COR-L47 (cell line): Measurements from ENCODE around the gene ZNF70.

Experiments used
- DNase-seq: peaks from one replicate; lab custom pipeline; 2025; lab: John Stamatoyannopoulos, UW

ZNF70 gene

DNA sequence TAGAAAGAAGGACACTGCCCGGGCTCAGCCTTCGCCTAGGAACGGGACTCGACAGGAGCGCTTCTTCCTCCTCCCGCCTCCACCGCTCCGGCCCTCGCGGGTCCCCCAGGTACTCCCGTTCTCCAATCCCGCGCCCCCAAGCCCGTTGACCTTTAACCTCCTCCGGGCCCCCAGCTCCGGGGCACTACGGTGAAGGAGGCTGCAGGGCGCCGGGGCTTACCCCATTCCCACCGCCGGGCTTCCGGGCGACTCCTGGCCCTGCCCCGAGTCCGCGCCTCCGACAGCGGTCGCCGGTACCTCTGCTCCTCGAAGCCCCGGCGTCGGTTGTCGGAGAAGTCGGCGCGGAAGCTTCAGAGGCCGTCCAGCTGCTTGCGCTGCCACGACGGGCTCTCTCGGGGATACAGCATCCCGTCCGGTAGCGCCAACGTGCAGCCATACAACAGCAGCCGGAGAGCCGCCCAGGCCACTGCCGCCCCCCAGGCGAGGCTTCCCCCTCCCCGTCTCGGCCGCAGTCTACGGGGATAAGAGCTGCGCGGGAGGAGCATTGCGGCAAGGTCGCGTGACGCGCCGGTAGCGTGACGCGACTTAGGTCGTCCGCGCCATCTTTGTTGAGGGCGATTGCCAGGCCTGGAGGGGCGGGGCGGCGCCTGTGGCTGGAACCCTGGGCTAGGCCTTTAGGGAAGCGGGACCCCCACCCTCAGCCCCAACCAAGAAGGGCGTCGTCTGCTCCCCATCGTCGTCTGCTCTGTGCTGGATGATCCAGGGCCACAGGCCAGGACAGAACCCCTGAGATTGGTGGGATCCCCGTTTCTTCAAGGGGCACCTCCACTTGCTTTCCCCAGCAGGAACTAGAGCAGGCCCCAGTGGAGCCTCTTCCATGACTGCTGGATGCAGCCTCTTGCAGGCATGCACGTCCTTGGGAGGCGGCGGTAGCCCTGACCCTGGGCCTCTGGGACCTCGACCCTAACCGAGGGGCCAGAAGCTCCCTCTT lies 33.8 kb downstream of the ZNF70 start:
- peak; percentile 92 for DNase-seq

DNA sequence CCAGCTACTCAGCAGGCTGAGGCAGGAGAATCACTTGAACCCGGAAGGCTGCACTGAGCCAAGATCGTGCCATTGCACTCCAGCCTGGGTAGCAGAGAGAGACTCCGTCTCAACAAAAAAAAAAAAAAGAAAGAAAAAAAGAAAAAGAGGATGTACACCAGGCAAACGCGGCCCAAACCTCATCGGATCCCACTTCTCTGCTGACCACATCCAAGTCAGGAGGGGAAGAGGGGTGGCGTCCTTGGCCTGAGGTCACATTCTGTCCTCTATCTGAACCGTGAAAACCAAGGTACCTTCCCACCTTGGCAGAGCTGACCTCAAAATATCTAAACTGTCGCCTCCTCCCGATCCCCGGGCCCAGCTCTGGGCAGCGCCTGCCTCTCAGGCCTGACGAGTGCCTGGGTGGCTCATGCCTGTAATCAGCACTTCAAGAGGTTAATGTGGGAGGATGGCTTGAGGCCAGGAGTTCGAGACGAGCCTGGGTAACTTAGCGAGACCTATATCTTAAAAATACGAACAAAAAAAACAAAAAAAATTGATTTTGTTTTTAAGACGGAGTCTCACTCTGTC lies 35.0 kb downstream of the ZNF70 start:
- no peak for DNase-seq

DNA sequence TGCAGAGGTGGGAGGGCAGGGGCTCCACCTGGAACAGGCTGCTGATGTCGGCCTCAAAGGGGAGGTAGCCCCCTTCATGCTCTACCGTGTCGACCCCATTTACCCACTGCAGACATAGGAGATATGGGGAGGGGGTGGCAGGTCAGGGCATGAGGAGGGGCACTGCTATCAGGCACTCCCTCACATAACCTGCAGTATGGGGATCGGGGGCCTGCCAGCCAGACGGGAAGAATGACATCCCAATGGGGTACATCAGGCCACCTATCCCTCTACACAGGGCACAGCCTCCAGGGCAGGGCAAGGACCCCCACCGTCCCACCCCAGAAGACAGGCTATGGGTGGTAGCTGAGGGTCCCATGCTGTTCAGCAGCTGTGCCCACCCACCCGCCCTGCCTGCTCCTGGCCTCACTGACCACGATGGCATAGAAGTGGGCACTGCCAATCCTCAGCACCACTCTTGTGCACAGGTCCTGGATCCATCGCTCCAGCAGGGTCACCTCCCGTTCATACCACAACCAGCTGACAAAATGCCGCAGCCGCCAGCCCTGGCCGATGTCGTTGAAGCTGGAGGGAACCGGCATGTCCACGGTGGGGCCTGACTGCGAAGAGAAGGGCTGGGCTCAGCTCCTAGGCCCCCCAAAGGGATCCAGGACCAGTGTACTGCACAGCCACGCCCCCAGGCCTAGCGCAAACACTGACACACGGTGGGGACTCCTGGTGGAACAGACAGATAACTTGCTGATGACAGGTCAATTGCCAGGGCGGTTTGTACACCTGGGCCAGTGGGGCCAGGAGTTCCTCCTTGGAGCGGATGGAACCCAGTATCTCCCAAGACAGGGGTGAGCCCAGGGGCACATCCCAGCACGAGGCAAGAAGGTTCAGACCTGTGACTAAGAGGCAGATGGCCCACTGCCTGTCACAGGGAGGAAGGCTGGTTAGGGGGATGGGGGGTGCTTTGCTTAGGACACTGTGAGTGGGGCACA lies 36.0 kb downstream of the ZNF70 start:
- no peak for DNase-seq

DNA sequence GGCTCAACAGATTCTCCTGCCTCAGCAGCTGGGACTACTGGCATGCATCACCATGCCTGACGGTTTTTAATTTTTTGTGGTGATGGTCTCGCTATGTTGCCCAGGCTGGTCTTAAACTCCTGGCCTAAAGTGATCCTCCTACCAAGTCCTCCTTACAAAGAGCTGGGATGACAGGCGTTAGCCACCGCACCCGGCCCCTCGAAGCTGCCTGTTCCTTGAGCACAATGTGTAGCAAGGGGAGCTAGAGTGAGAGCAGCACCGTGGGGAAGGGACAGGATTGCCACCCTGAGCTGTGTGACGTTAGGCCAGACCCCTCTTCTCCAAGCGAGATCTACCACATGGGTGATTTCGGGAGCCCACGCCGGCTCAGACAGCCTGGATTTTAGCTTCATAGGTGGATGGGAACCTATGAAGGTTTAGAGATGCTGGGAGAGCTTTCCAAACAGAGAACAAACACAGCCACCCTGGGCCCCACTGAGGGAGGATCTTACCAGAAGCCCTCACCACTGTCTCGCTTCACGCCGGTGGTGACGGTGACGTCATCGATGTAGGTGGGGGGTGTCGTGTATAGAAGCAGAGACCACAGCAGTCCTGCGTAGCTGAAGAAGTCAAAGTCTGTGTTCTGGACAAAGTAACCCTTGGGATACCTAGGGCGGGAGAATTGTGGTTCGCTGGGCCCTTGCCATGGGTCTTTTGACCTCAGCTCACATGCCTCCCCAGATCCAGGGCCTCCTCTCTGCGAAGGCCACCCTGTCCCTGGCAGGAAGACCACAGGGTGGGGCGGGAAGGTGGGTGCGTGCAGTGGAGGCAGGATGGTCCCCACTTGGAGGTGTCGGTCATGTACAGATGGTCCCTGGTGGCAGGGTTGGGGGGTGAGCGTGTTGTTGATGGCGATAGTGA lies 37.0 kb downstream of the ZNF70 start:
- no peak for DNase-seq

DNA sequence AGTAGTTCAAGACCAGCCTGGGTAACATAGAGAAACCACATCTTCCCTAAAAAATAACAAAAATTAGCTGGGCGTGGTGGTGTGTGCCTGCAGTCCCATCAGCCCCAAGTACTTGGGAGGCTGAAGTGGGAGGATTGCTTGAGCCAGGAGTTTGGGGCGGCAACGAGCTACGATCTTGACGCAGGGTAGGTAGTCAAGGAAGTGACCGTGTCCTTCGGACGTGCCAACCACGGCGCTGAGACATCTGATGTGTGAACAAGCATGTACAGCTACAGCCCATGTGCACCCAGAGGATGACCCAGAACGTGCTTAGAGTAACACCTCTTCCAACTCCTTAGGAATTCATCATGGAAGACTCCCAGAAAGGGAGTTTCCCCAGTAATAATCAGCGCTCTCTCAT lies 38.7 kb downstream of the ZNF70 start:
- DNase-seq: no peak

DNA sequence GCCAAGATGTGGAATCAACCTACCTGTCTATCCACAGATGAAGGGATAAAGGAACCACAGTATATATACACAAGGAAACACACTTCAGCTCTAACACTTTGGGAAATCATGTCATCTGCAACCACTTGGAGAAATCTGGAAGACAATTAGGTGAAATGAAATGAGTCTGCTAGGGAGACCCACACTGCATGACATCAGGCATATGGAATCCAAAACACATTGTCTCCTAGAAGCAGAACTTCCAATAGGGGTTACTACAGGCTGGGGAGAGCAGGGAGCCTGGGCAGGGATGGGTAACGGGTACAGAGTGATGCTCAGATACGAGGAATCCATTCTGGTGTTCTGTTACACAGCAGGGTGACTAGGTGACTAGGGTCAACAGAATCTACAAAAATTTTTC lies 41.8 kb downstream of the ZNF70 start:
- DNase-seq: no peak

DNA sequence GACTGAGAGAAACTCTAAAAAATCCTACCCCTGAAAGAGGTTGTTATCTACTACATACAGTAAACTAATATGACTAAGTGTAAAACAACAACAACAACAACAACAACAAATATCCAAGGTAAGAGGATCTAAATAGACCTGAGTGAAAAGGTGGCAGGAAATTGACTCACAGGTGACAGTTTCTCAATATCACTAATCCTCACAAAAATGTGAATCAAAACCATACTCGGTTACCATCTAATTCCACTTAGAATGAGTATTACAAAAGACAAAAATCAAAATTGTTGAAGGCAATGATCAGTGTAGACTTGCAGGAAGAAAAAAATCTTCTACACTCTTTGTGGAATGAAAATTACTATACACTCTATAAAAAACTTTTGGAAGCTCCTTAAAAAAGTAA lies 42.6 kb downstream of the ZNF70 start:
- DNase-seq: no peak

DNA sequence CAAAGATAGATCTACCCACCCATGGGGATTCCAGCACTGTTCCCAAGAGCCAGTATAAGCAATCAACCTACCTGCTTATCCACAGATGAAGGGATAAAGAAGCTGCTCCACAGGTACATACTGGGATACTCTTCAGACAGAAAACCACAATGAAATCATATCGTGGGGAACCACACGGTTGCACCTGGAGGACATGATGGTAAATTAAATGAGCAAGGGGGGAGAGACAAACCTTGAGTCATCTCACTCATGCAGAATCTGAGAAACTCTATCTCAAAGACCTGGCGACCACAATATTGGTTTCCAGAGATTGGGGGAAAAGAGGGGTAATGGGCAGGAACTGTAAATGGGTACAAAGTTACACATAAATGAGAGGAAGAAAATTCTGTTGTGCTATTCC lies 45.6 kb downstream of the ZNF70 start:
- no peak for DNase-seq

DNA sequence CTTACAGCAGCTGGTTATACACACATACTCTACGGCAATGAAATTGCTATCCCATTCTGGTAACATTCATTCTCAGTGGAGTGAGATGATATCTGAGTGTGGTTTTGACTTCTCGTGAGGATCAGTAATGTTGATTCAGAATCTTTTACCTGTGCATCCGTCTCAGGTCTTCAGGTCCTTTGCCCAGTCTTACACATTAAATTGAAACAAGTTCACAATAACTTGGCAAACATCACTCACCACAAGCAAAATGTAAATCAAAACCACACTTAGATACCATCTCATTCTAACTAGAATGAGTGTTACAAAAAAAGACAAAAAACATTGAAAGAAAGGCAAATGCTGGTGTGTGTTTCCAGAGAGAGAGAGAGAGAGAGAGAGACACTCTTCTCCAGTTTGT lies 46.1 kb downstream of the ZNF70 start:
- DNase-seq: no peak

DNA sequence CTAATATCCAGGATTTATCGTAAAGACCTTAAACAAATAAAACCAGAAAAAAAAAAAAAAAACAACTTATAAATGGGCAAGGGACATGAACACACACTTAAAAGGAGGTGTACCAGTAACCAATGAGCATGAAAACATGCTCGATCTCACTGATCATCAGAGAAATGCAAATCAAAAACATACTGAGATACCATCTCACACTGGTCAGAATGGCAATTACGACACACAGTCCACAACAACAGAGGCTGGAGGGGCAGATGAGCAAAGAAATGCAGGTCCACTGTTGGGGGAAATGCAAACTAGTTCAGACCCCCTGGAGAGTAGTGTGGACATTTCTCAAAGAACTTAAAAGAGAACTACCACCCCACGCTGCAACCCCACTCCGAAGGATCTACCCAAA lies 46.9 kb downstream of the ZNF70 start:
- DNase-seq: no peak

DNA sequence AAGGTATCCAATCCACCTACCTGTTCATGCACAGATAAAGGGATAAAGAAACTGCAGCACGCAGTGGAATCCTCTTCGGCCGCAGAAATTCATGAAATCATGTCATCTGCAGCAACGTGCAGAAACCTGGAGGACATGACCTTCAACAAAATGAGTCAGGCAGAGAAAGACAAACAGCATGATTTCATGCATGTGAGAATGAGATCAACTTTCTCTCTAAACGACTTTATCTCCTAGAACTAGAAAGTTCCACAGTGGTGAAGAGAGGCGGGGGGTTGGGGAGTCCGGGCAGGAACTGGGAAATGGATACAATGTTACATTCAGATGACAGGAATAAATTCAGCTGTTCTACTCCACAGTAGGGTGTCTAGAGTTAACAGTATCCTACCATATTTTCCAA lies 50.2 kb downstream of the ZNF70 start:
- no peak for DNase-seq

DNA sequence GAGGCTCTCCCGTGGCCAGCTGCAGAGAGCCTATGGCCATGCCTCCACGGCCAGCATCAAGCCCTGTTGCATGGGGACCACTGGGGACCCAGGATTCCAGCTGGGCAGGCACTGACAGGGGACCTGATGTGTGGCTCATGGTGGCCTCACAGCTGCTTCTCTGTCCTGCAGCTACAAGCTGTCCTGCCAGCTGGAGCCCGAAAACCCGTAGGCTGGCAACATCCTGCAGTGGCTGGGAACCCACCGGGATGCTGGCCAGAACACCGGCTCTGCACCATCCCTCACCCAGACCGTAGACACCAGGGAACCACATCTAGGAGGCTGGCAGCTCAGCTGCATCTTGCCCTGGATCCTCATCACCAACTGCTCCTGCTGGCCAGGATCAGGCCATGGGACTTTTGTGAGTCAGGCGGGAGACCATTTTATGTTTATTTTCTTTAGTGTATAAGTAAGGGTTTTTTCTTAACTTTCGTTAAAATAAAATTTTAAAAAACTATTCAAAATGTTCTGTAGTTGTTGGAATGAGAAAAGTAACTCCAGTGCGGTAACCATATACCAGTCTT lies 52.2 kb downstream of the ZNF70 start:
- no peak for DNase-seq

DNA sequence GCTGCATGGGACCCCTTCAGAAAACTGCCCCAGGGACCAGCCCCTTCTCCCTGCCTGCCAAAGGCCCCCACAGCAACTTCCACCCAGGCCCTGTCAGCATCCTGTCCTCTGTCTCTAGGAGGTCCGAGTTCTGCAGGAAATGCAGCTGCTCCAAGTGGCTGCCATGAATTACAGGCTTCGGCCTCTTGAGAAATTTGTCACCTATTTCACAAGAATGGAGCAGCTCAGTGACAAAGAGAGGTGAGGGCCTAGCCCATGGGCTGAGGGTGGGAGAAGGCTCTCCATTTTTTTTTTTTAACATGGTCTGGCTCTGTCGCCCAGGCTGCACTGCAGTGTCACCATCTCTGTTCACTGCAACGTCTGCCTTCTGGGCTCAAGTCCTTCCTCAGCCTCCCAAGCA lies 52.8 kb downstream of the ZNF70 start:
- no peak for DNase-seq

DNA sequence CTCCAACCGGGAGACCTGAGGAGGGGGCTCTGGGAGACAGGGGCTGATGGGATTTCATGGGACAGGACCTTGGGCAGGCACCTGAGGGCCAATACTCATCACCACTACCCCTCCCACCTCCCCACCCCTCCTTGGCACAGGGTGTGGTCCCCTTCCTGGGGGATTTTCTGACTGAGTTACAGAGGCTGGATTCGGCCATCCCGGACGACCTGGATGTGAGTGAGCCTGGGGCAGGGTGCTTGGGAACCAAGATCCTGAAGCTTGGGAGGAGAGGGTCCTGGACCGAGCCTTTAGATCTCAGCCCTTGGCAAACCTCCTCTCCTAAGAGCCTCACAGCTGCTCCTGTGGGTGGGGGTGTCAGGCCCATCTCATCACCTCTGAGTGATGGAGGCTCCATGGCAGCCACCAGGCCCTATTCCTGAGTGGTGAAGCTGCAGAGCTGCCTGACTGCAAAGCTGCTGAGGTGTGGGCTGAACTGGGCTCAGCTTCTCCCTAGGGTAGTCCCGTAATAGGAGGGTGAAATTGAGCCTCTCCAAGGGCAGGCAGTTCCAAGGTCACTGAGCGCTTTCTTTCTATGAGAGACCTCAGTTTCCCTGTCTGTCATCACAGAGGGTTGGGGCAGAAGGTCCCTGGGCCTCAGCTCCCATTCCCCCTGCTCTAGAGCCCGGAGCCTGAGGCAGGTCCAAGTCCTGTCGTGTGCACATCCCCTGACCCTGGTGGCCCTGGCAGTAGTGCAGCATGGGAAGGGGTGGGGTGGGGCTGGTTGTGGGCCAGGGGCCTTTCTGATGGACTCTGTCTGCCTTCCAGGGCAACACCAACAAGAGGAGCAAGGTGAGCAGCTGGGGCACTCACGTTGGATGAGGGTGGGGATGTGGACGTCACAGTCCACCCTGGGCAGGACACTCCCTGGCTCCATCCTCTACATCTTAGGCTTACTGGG lies 53.6 kb downstream of the ZNF70 start:
- no peak for DNase-seq

DNA sequence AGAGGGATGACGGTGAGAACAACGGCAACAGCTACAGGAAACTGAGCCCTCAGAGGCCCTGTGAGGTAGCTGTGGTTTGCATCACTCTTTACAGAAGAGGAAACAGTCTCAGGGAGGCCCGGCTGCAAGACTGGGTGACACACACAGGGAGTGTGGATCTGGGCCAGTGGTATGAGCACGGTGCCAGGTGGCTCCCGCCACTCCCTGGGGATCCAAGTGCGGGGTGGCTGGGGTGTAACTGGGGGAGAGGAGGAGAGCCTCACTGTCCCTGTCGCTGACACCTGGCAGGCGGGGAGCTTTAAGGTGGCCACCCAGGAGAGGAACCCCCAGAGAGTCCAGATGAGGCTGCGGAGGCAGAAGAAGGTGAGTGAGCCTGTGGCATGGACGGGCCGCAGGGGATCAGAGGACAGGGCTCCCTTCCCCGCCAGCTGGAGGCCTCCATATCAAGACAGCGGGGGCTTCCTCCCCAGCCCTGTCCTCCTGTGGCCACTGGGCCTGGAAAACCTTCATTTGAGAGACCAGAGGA lies 54.5 kb downstream of the ZNF70 start:
- DNase-seq: no peak

DNA sequence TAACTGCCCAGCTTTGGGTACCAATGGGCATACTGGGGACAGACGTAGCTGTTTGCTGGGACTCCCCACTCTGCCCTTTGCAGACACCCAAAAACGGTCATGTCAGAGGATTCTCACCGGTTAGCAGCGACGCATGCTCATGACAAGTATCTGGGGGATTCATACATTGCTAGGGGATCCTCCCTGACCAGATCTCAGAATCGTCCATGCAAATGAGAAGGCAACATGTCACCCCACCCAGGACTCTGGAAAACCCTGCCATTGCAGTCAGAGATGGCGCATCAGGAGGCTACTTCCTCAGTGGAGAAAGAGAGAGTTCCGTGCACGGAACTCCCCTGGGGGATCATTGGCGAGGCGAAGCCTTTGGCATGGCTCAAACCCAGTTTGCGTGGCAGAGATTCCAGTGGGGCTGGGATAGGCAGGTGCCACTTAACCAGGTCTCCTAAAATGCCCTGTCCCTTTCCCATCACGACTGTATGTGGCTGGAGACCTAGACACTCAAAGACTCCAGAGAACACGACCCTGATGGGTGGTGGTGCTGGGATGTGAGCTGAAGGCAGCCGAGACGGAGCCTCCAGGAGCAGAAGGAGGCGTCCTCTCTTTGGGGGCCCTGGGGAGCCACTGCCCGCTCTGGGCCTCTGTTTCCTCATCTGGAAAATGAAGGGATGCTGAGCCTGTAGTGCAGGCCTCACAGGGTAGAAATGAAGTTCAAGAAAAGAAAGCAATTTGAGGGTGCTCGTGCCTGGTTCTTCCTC lies 55.2 kb downstream of the ZNF70 start:
- no peak for DNase-seq

DNA sequence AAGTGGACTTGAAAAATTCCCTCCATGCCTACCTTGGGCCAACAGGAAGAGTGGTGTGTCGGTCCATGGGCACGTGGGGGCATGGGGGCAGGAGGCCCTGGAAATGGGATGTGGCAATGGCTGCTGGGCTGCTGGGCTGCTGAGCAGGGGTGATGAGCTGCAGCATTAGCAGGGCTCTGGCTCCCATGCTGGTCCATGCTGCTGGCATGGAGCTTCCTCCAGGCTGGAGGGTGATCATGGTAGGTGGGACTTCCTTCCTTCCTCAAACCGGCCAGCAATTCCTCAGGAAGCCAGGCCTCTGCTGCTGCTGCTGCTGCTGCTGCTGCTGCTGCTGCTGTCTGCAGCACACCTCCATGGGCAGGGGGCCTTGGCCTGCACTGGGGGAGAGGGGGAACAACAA lies 55.8 kb downstream of the ZNF70 start:
- no peak for DNase-seq

DNA sequence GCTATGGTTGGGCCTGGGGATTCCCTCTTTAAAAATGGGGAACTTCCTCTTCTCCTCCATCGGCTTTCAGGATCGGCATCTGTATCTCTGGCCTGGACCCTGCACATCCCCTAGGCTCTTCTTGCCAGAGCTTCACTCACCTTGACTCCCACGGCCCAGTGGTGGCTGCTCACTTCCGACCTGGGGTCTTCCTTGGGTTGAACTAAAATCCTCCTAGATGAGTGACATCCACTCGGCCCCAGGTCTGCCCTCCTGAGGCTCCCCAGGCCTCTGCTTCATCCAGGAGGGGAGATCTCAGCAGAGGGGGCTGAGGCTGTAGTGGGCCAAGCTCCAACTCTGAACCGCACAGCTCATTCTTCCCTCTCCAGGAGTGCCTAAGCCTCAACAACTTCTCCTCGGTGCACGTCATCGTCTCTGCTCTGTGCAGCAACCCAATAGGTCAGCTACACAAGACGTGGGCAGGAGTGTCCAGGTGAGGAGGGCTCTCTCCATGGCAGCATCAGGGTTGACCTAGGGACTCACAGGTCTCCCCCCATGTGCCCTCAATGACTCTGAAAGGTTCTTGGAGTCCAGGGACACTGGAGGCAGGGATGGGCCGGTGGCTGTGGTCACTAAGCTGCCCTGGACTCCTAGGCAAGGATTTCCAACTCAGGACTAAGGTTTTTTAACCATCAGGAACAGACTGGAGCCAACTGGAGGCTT lies 56.8 kb downstream of the ZNF70 start:
- DNase-seq: no peak
